Thyroid gland (tissue), 4 donors: ENCODE data around the gene NADSYN1.

Source experiments
- CTCF ChIP-seq, 6 experiments: fragments of 200-600 bp in 3 of 6; fragments of 450-650 bp in 3 of 6; sonication (generic) in 3 of 6; IDR thresholded peaks; one replicate each; pipeline ENCODE4 v1.5.1; 2016 to 2019; ENCODE audit warnings: antibody characterized with exemption in 6 of 6, mild to moderate bottlenecking in 2 of 6, inconsistent platforms in 1 of 6, moderate library complexity in 1 of 6
- POLR2A ChIP-seq, 2 donors: fragments of 450-650 bp; IDR thresholded peaks; one replicate each; pipeline ENCODE4 v1.6.1; 2017; ENCODE audit warnings: antibody characterized with exemption in 2 of 2, mild to moderate bottlenecking in 2 of 2, moderate library complexity in 1 of 2

- TF ChIP-seq CTCF (IDR thresholded peaks at IDR 0.05) (no peak), POLR2A (IDR thresholded peaks at IDR 0.05) (no peak)
Observed at GRCh38 chr11:71446942-71447688, 5.9 kb upstream of the NADSYN1 start.
